M059J (cell line): ENCODE data around the gene SOSTDC1. TPM values are rescaled to one million over a fixed set of nuclear protein-coding genes. Genes with fewer than 3 reads are reported as not detected.

ENCODE experiments used
- DNase-seq: peaks from one replicate; pipeline ENCODE4 v3.0.0-alpha.2; 2012; ENCODE audit warnings: low read depth
- total RNA-seq: library from RNA; depleted of rRNA; stranded (reverse); fragments of >200 nt; shearing (Covaris generic); gene quantifications from 2 replicates; pipeline ENCODE4 v1.2.3, GENCODE V29; 2014; rRNA removed

SOSTDC1 gene
- total RNA-seq, 1 experiment from 2014 or later = not detected

GRCh38 chr7:16419859-16420258 lies 45.7 kb downstream of the SOSTDC1 start:
- DNase-seq = no peak

- no peak for DNase-seq
Observed at GRCh38 chr7:16419126-16419525, 46.4 kb downstream of the SOSTDC1 start.

- no peak for DNase-seq
Observed at GRCh38 chr7:16417906-16418305, 47.6 kb downstream of the SOSTDC1 start.

GRCh38 chr7:16416289-16417282 lies 49.0 kb downstream of the SOSTDC1 start:
- peak; percentile 93 for DNase-seq

GRCh38 chr7:16412274-16413254 lies 53.0 kb downstream of the SOSTDC1 start:
- no peak for DNase-seq

Other genes starting within 250 kb of the SOSTDC1 start
- 1.0 and 2.5 TPM in 2 replicates for gene CRPPA, start 44.2 kb downstream of the SOSTDC1 start, total RNA-seq
- not detected in 2 replicates for gene LRRC72, start 61.1 kb upstream of the SOSTDC1 start, total RNA-seq
- 34.8 and 39.2 TPM in 2 replicates for gene ANKMY2, start 180.0 kb upstream of the SOSTDC1 start, total RNA-seq
- 95.2 and 102 TPM in 2 replicates for gene BZW2, start 180.4 kb upstream of the SOSTDC1 start, total RNA-seq